Thyroid gland (tissue), 4 donors: ENCODE results near the gene LAMB1. TPM values are rescaled to one million over a fixed set of nuclear protein-coding genes. Genes with fewer than 3 reads are reported as not detected.
A peak's percentile ranks its signal among the peaks of the same experiment; 100 is the strongest.

Experiments
- DNase-seq, 2 donors: peaks; one replicate each; pipeline ENCODE4 v3.0.0-alpha.2; 2019
- H3K27ac ChIP-seq, 3 donors: fragments of 200-600 bp; sonication (generic); 1 replicate in 2 of 3; 2 replicates in 1 of 3; pipeline ENCODE4 v1.5.1; 2016 to 2019; ENCODE audit warnings: mild to moderate bottlenecking in 1 of 3, moderate library complexity in 1 of 3
- H3K27me3 ChIP-seq: fragments of 200-600 bp; sonication (generic); one replicate; pipeline ENCODE4 v1.5.1; 2019
- H3K36me3 ChIP-seq, 2 donors: fragments of 200-600 bp; sonication (generic); one replicate each; pipeline ENCODE4 v1.5.1; 2016 to 2019
- H3K4me1 ChIP-seq, 2 donors: fragments of 200-600 bp; sonication (generic); one replicate each; pipeline ENCODE4 v1.5.1; 2017 to 2019
- H3K4me3 ChIP-seq, 3 donors: fragments of 200-600 bp; sonication (generic); replicated peaks in 1 of 3; 1 replicate in 2 of 3; 2 replicates in 1 of 3; pipeline ENCODE4 v1.5.1; 2016; ENCODE audit warnings: mild to moderate bottlenecking in 1 of 3
- H3K9me3 ChIP-seq: fragments of 200-600 bp; sonication (generic); one replicate; pipeline ENCODE4 v1.5.1; 2017
- POLR2A ChIP-seq, 2 donors: fragments of 450-650 bp; IDR thresholded peaks; one replicate each; pipeline ENCODE4 v1.6.1; 2017; ENCODE audit warnings: antibody characterized with exemption in 2 of 2, mild to moderate bottlenecking in 2 of 2, moderate library complexity in 1 of 2
- WGBS, 2 donors: methylation state at CpG; one replicate each; pipeline ENCODE4 v1.1.5; 2017; 5-methylcytosine and 5-hydroxymethylcytosine counted together
- intact Hi-C: fragments of 100-400 bp; cut with DNase I; formaldehyde crosslinking; loops from one replicate; pipeline ENCODE4 v1.15.1; 2023
- total RNA-seq, 4 donors: library from RNA; depleted of rRNA; stranded (reverse); fragments of >200 nt; gene quantifications; one replicate each; pipeline ENCODE4 v1.2.3, GENCODE V29; 2016
- TF ChIP-seq, protein P1 (sequence below), 6 experiments: fragments of 200-600 bp in 3 of 6; fragments of 450-650 bp in 3 of 6; sonication (generic) in 3 of 6; IDR thresholded peaks; one replicate each; pipeline ENCODE4 v1.5.1; 2016 to 2019; ENCODE audit warnings: antibody characterized with exemption in 6 of 6, mild to moderate bottlenecking in 2 of 6, inconsistent platforms in 1 of 6, moderate library complexity in 1 of 6

LAMB1 gene
- total RNA-seq, 4 donors from 2014 or later, result 103 to 112 (median 106) TPM

DNA sequence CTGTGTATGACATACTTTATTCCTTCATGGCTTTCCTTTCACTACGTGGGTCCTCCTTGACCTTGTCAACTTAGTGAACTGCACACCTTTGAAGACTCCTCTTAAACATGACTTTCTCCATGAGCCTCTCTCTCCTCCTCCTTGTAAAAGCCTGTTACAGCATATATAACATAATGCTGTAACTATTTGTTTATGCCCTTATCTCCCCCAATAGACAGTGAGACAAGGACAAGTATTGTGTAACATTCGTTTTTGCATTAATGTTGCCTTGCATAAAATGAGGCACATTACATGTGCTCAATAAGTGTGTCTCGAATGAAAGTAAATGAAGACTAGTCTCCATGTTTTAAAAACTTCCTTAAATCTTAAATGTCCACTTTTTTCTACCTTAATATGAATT lies 4.3 kb upstream of the LAMB1 start:
- H3K4me1 ChIP-seq, result peaks cover 3 to 5% of the 10 kb centered on the region in 2 donors
- H3K4me3 ChIP-seq, result no peak overlapping the region
- no peak overlapping the region for H3K27ac ChIP-seq
- no peaks in the 10 kb centered on the region for H3K27me3 ChIP-seq
- WGBS, 2 donors, result 88 to 93% methylated on average over 3 of the region's 3 CpGs
- no peak for TF ChIP-seq POLR2A (IDR thresholded peaks at IDR 0.05)
- TF ChIP-seq, protein P1, sequence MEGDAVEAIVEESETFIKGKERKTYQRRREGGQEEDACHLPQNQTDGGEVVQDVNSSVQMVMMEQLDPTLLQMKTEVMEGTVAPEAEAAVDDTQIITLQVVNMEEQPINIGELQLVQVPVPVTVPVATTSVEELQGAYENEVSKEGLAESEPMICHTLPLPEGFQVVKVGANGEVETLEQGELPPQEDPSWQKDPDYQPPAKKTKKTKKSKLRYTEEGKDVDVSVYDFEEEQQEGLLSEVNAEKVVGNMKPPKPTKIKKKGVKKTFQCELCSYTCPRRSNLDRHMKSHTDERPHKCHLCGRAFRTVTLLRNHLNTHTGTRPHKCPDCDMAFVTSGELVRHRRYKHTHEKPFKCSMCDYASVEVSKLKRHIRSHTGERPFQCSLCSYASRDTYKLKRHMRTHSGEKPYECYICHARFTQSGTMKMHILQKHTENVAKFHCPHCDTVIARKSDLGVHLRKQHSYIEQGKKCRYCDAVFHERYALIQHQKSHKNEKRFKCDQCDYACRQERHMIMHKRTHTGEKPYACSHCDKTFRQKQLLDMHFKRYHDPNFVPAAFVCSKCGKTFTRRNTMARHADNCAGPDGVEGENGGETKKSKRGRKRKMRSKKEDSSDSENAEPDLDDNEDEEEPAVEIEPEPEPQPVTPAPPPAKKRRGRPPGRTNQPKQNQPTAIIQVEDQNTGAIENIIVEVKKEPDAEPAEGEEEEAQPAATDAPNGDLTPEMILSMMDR (IDR thresholded peaks at IDR 0.05), result no peak
- H3K9me3 ChIP-seq, result no peaks in the 10 kb centered on the region
- intact Hi-C loops, result loop anchor here (10.0 kb wide), 1 partner anchor 62 kb away; no protein-coding TSS in a partner anchor
- no peak for DNase-seq
- no peaks in the 10 kb centered on the region for H3K36me3 ChIP-seq

DNA sequence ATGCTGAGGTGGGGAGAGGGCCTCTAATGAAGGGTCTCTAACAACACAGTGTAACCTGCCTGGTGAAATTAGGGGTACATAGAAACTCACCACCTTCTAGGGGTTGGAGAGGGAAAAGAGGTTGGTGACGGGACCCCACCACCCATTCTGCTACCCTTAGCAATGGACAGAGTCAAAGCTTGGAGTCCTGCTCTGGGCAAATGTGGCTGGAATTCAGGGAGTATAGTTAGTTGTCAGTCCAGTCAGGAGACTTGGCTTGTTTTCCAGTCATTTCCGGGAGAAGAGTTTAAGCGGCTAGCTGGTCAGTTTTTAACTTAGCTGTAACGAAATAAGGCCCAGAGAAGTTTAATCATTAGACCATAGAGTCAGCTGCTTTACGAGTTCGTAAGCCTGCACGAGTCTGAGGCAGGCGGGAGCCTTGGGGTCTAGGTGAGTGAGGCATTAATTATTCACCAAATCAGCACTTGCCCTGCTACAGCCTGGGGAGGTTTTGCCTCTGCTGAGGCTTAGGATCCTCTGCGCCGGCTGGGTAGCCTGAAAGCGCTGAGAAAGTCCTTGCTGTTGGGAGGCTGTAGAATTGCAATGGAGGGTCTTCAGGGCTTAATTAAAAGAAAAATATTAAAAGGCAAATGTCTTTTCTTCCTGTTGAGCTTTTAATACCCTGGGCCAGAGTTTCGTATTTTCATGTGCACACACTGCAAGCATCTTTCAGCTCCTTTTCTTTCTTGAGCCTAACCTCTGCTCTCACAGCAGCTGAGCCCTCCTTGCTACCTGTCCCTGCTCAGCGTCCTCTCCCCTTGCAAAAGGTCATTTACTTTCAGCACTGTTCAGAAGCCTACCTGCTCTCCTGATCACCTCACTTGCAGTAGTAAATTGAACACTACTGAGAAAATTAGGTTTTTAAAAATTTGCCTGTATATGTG lies 1.5 kb upstream of the LAMB1 start:
- WGBS, 2 donors, result 80 to 93% methylated on average over 6 to 13 of the region's 13 CpGs
- no peak for DNase-seq
- intact Hi-C loops, result loop anchor here (10.0 kb wide), 1 partner anchor 60 kb away; no protein-coding TSS in a partner anchor
- Histone ChIP-seq H3K4me3 (no peak overlapping the region), H3K4me1 (peaks cover 9 to 23% of the 10 kb centered on the region in 2 donors), H3K36me3 (peaks cover 0 to 4% of the 10 kb centered on the region in 2 donors), H3K9me3 (no peaks in the 10 kb centered on the region), H3K27ac (no peak overlapping the region), H3K27me3 (no peaks in the 10 kb centered on the region)
- TF ChIP-seq POLR2A (IDR thresholded peaks at IDR 0.05), result no peak
- TF ChIP-seq, protein P1 (IDR thresholded peaks at IDR 0.05), result no peak

DNA sequence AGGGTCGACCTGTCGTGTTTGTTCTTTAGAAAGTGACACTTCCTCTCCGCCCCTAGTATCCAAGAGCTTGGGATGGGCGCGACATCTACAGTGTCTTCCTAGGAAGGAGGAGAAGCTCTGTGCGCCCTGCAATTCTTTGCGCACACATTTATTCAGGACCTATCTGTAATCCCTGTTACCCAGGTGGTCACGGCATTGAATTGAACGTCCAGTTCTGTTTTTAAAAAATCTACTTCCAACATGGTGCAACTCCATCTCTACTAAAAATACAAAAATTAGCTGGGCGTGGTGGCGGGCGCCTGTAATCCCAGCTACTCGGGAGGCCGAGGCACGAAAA lies 606 bp upstream of the LAMB1 start:
- H3K27ac ChIP-seq, result peak overlapping the region in 2 of 3 donors; percentile 59 to 81
- TF ChIP-seq POLR2A (IDR thresholded peaks at IDR 0.05), result no peak
- TF ChIP-seq, protein P1 (IDR thresholded peaks at IDR 0.05), result no peak
- H3K4me1 ChIP-seq, result peaks cover 13 to 32% of the 10 kb centered on the region in 2 donors
- no peaks in the 10 kb centered on the region for H3K9me3 ChIP-seq
- H3K36me3 ChIP-seq, result peaks cover 0 to 4% of the 10 kb centered on the region in 2 donors
- intact Hi-C loops, result loop anchor here (10.0 kb wide), 1 partner anchor 59 kb away; no protein-coding TSS in a partner anchor
- H3K27me3 ChIP-seq, result no peaks in the 10 kb centered on the region
- WGBS, 2 donors, result 31 to 38% methylated on average over 14 to 15 of the region's 15 CpGs
- peak overlapping the region in 2 of 3 donors; percentile 56 to 92 for H3K4me3 ChIP-seq
- DNase-seq, result no peak

DNA sequence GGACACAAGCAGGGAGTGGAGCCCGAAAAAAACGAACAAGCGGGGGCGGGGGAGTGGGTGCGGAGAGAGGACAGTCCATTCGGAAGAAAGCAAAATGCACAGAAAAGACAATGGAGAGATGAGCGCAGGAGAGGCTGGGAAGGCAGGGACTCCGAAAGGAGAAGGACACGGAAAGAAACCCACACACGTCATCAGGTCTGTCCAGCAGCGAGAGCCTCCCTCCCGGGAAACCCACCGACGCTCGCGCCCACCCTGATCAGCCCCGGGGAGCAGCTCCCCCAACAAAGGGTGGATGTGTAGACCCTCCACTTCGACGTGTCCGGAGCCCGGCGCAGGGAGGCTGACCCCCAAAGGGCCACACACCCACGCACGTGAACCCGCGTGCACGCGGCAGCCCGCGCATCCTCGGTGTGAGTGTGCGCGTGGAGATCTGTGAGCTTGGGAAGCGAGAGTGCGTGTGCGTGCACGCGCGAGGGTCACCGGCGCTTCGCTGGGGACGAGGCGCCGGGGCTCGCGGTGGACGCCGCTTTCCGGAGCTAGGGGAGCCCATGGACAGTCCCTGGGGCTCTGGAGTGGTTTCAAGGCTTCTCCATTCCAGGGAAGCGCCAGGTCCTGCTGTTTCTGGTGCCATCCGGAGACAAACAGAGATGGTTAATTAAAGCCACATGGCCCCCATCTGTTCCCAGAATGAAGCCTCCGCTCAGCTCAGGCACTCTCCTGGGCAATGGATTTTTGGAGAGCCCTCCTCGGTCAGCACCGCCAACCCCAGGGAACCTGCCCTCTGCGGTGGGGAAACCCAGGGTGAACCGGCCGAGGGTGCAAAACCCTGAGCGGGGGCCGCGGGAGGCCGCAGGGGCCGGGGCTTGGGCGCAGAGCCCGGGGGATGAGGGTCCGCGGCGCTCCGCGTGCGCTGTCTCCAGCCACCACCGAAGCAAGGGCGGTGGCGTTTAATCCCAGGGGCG lies 916 bp downstream of the LAMB1 start:
- peak in 1 of 2 donors; percentile 5 for TF ChIP-seq POLR2A (IDR thresholded peaks at IDR 0.05)
- TF ChIP-seq, protein P1 (IDR thresholded peaks at IDR 0.05), result no peak
- H3K27ac ChIP-seq, result peak overlapping the region in 2 of 3 donors; percentile 59 to 81
- DNase-seq, result peak; percentile 26 to 30
- H3K4me3 ChIP-seq, result peak overlapping the region; percentile 56 to 93 (median 92)
- H3K27me3 ChIP-seq, result no peaks in the 10 kb centered on the region
- WGBS, 2 donors, result 0 to 3% methylated on average over 27 to 49 of the region's 75 CpGs
- H3K9me3 ChIP-seq, result no peaks in the 10 kb centered on the region
- H3K36me3 ChIP-seq, result peaks cover 0 to 4% of the 10 kb centered on the region in 2 donors
- intact Hi-C loops, result loop anchor here (10.0 kb wide), 1 partner anchor 57 kb away; no protein-coding TSS in a partner anchor
- peaks cover 13 to 39% of the 10 kb centered on the region in 2 donors for H3K4me1 ChIP-seq
